Measurements from ENCODE around the gene CASS4. TPM values are rescaled to one million over a fixed set of nuclear protein-coding genes. Genes with fewer than 3 reads are reported as not detected.
A peak's percentile ranks its signal among the peaks of the same experiment; 100 is the strongest.

CASS4 gene
- total and polyA plus RNA-seq, 9 of the 15 experiments (the other 6 are each of a cell fraction or from before 2014, with no cell fraction given), result 8.1 to 53.8 (median 26.7) TPM

- in situ Hi-C loops (cut with MboI), result no loop called here
- POLR2A ChIA-PET, result interaction anchor here (0.7 to 1.4 kb wide), 3 partner anchors 19 to 84 kb away, joined by 3 to 4 read pairs (median 3); no protein-coding TSS in a partner anchor
- no peak overlapping the region for H3K27ac ChIP-seq (ENCODE audit: extremely low read depth, low read depth, low read length)
These were observed 53.9 kb downstream of the CASS4 start for GRCh38 chr20:56465997-56466396.

GRCh38 chr20:56467968-56468315 is 55.9 kb downstream of the CASS4 start:
- ATAC-seq (peak; percentile 3; the same call in 2 of the 3 replicates), DNase-seq (ENCODE audit: extremely low read depth in 1 of 4, low spot score in 3 of 4) (no peak), FAIRE-seq (no peak)
- Histone ChIP-seq H3K4me1 (replicated peaks in 1 of 2; ENCODE audit: control insufficient read depth in 2 of 2, insufficient read depth in 2 of 2, low read length in 2 of 2) (peaks cover 3 to 6% of the 10 kb centered on the region in 2 experiments; a peak in 4 of 5 replicates), H3K27ac (ENCODE audit: extremely low read depth, low read depth, low read length) (peak overlapping the region; percentile 9; the same call in 2 of the 3 replicates), H4K20me1 (replicated peaks; ENCODE audit: control insufficient read depth, insufficient read depth, low read length) (no peaks in the 10 kb centered on the region), H3K9me3 (replicated peaks; ENCODE audit: control insufficient read depth, insufficient read depth, low read depth, low read length) (no peaks in the 10 kb centered on the region), H3K79me2 (ENCODE audit: control insufficient read depth, insufficient read depth, low read length) (peaks cover 27% of the 10 kb centered on the region), H2AFZ (ENCODE audit: low read depth, low read length) (peak overlapping the region; percentile 82), H3K36me3 (ENCODE audit: control insufficient read depth, insufficient read depth, low read length) (peaks cover 16% of the 10 kb centered on the region), H3K4me2 (ENCODE audit: insufficient read depth, low read length) (peak overlapping the region; percentile 86), H3K9ac (ENCODE audit: insufficient read depth in 1 of 2, low read depth in 2 of 2, low read length in 2 of 2) (peak overlapping the region; percentile 40 to 85), H3K27me3 (ENCODE audit: control insufficient read depth in 2 of 2, insufficient read depth in 2 of 2, low read length in 2 of 2) (no peaks in the 10 kb centered on the region), H3K4me3 (peak overlapping the region; percentile 88), H3K9me1 (ENCODE audit: control insufficient read depth, insufficient read depth, low read length) (no peaks in the 10 kb centered on the region)
- in situ Hi-C loops (cut with MboI), result no loop called here
- CTCF ChIA-PET (ENCODE audit: low intra/inter-chr PET ratio), result no interaction called here
- POLR2A ChIA-PET, result interaction anchor here (0.7 to 2.0 kb wide), 6 partner anchors 11 to 765 kb away, joined by 3 to 6 read pairs (median 3); no protein-coding TSS in a partner anchor
- WGBS (ENCODE audit: insufficient coverage, low coverage, missing lambda C conversion rate), result 6% methylated on average over 7 of the region's 7 CpGs
- TF ChIP-seq NRF1 (conservative IDR thresholded peaks at IDR 0.05 in 1 of 2, IDR thresholded peaks at IDR 0.05 in 1 of 2) (no peak), ZBTB49 (CRISPR knock-in tag; IDR thresholded peaks at IDR 0.05; ENCODE audit: borderline replicate concordance) (0 out of 2 replicates have a peak, but pooled peaks have one; percentile 70)
- BruUV-seq (replicated peaks), result TSS peak; percentile 69
- intact Hi-C loops (cut with micrococcal nuclease), result loop anchor here (2.0 to 5.0 kb wide), 2 partner anchors 56 to 67 kb away; partner anchors contain the start of gene CASS4

More at GRCh38 chr20:56465997-56466396, 53.9 kb downstream of the CASS4 start:
- Histone ChIP-seq H2AFZ (ENCODE audit: low read depth, low read length) (peak overlapping the region; percentile 73), H3K79me2 (ENCODE audit: control insufficient read depth, insufficient read depth, low read length) (peaks cover 26% of the 10 kb centered on the region), H3K9ac (ENCODE audit: insufficient read depth in 1 of 2, low read depth in 2 of 2, low read length in 2 of 2) (peak overlapping the region in 1 of 2 experiments; percentile 39; a peak in 2 of 4 replicates), H3K4me2 (ENCODE audit: insufficient read depth, low read length) (no peak overlapping the region), H3K27me3 (ENCODE audit: control insufficient read depth in 2 of 2, insufficient read depth in 2 of 2, low read length in 2 of 2) (no peaks in the 10 kb centered on the region), H3K36me3 (ENCODE audit: control insufficient read depth, insufficient read depth, low read length) (peaks cover 12% of the 10 kb centered on the region), H3K4me3 (no peak overlapping the region), H3K9me1 (ENCODE audit: control insufficient read depth, insufficient read depth, low read length) (no peaks in the 10 kb centered on the region), H3K4me1 (replicated peaks in 1 of 2; ENCODE audit: control insufficient read depth in 2 of 2, insufficient read depth in 2 of 2, low read length in 2 of 2) (peaks cover 3 to 6% of the 10 kb centered on the region in 2 experiments; a peak in 4 of 5 replicates), H3K9me3 (replicated peaks; ENCODE audit: control insufficient read depth, insufficient read depth, low read depth, low read length) (no peaks in the 10 kb centered on the region), H4K20me1 (replicated peaks; ENCODE audit: control insufficient read depth, insufficient read depth, low read length) (no peaks in the 10 kb centered on the region)
- DNase-seq (ENCODE audit: extremely low read depth in 1 of 4, low spot score in 3 of 4) (peak in 1 of 4 experiments; percentile 27), FAIRE-seq (no peak), ATAC-seq (no peak)
- WGBS (ENCODE audit: insufficient coverage, low coverage, missing lambda C conversion rate), result 31% methylated on average over 7 of the region's 7 CpGs
- BruUV-seq (replicated peaks), result no TSS peak
- intact Hi-C loops (cut with micrococcal nuclease), result loop anchor here (5.0 kb wide), 1 partner anchor 54 kb away; the partner anchor contains the start of gene CASS4
- peak; percentile 48; the same call in 1 of the 2 replicates for TF ChIP-seq SPI1 (IDR thresholded peaks at IDR 0.05; ENCODE audit: borderline replicate concordance, low read depth, low read length)
- TF ChIP-seq NR1H2 (CRISPR knock-in tag; IDR thresholded peaks at IDR 0.05), result no peak
- CTCF ChIA-PET (ENCODE audit: low intra/inter-chr PET ratio), result no interaction called here
